Measurements from ENCODE around the gene SMARCC1. TPM values are rescaled to one million over a fixed set of nuclear protein-coding genes. Genes with fewer than 3 reads are reported as not detected.

The SMARCC1 gene
- total RNA-seq, 1 donor from 2014 or later, result 75.2 TPM

GRCh38 chr3:47629770-47630169, 151.9 kb downstream of the SMARCC1 start:
- Histone ChIP-seq H3K9me3 (ENCODE audit: control insufficient read depth in 3 of 3, low read length in 3 of 3) (no peaks in the 10 kb centered on the region), H3K36me3 (ENCODE audit: control insufficient read depth in 3 of 3, insufficient read depth in 3 of 3, low read length in 3 of 3) (peaks cover 0 to 13% (median 10%) of the 10 kb centered on the region in 3 donors), H3K4me3 (ENCODE audit: low read length in 3 of 3) (no peak overlapping the region), H3K27ac (ENCODE audit: low read depth, low read length) (no peak overlapping the region), H3K4me1 (ENCODE audit: control insufficient read depth in 3 of 3, insufficient read depth in 3 of 3, low read length in 3 of 3) (peaks cover 2 to 5% (median 3%) of the 10 kb centered on the region in 3 donors), H3K27me3 (ENCODE audit: control insufficient read depth in 3 of 3, insufficient read depth in 3 of 3, low read length in 3 of 3) (no peaks in the 10 kb centered on the region), H3K9ac (ENCODE audit: low read depth in 1 of 3, low read length in 3 of 3) (no peak overlapping the region)

- no peak overlapping the region for H3K9ac ChIP-seq (ENCODE audit: low read depth in 1 of 3, low read length in 3 of 3)
- H3K4me3 ChIP-seq (ENCODE audit: low read length in 3 of 3), result no peak overlapping the region
- H3K27ac ChIP-seq (ENCODE audit: low read depth, low read length), result no peak overlapping the region
- H3K27me3 ChIP-seq (ENCODE audit: control insufficient read depth in 3 of 3, insufficient read depth in 3 of 3, low read length in 3 of 3), result no peaks in the 10 kb centered on the region
- peaks cover 2 to 5% (median 3%) of the 10 kb centered on the region in 3 donors for H3K4me1 ChIP-seq (ENCODE audit: control insufficient read depth in 3 of 3, insufficient read depth in 3 of 3, low read length in 3 of 3)
- no peaks in the 10 kb centered on the region for H3K9me3 ChIP-seq (ENCODE audit: control insufficient read depth in 3 of 3, low read length in 3 of 3)
- H3K36me3 ChIP-seq (ENCODE audit: control insufficient read depth in 3 of 3, insufficient read depth in 3 of 3, low read length in 3 of 3), result peaks cover 0 to 12% (median 10%) of the 10 kb centered on the region in 3 donors
Measured at GRCh38 chr3:47628426-47628825, 153.3 kb downstream of the SMARCC1 start.

- no peaks in the 10 kb centered on the region for H3K9me3 ChIP-seq (ENCODE audit: control insufficient read depth in 3 of 3, low read length in 3 of 3)
- H3K4me1 ChIP-seq (ENCODE audit: control insufficient read depth in 3 of 3, insufficient read depth in 3 of 3, low read length in 3 of 3), result no peaks in the 10 kb centered on the region
- peaks cover 6 to 28% (median 27%) of the 10 kb centered on the region in 3 donors for H3K36me3 ChIP-seq (ENCODE audit: control insufficient read depth in 3 of 3, insufficient read depth in 3 of 3, low read length in 3 of 3)
- no peaks in the 10 kb centered on the region for H3K27me3 ChIP-seq (ENCODE audit: control insufficient read depth in 3 of 3, insufficient read depth in 3 of 3, low read length in 3 of 3)
- H3K9ac ChIP-seq (ENCODE audit: low read depth in 1 of 3, low read length in 3 of 3), result no peak overlapping the region
- no peak overlapping the region for H3K4me3 ChIP-seq (ENCODE audit: low read length in 3 of 3)
- no peak overlapping the region for H3K27ac ChIP-seq (ENCODE audit: low read depth, low read length)
Measured at GRCh38 chr3:47622671-47623461, 158.8 kb downstream of the SMARCC1 start.

GRCh38 chr3:47617086-47618010, 164.3 kb downstream of the SMARCC1 start:
- Histone ChIP-seq H3K4me3 (ENCODE audit: low read length in 3 of 3) (no peak overlapping the region), H3K27ac (ENCODE audit: low read depth, low read length) (no peak overlapping the region), H3K4me1 (ENCODE audit: control insufficient read depth in 3 of 3, insufficient read depth in 3 of 3, low read length in 3 of 3) (peaks cover 5 to 10% (median 7%) of the 10 kb centered on the region in 3 donors), H3K9ac (ENCODE audit: low read depth in 1 of 3, low read length in 3 of 3) (no peak overlapping the region), H3K9me3 (ENCODE audit: control insufficient read depth in 3 of 3, low read length in 3 of 3) (no peaks in the 10 kb centered on the region), H3K36me3 (ENCODE audit: control insufficient read depth in 3 of 3, insufficient read depth in 3 of 3, low read length in 3 of 3) (peaks cover 8 to 32% (median 26%) of the 10 kb centered on the region in 3 donors), H3K27me3 (ENCODE audit: control insufficient read depth in 3 of 3, insufficient read depth in 3 of 3, low read length in 3 of 3) (no peaks in the 10 kb centered on the region)

- H3K27me3 ChIP-seq (ENCODE audit: control insufficient read depth in 3 of 3, insufficient read depth in 3 of 3, low read length in 3 of 3), result no peaks in the 10 kb centered on the region
- H3K4me1 ChIP-seq (ENCODE audit: control insufficient read depth in 3 of 3, insufficient read depth in 3 of 3, low read length in 3 of 3), result peaks cover 22 to 27% (median 25%) of the 10 kb centered on the region in 3 donors
- no peak overlapping the region for H3K9ac ChIP-seq (ENCODE audit: low read depth in 1 of 3, low read length in 3 of 3)
- H3K27ac ChIP-seq (ENCODE audit: low read depth, low read length), result no peak overlapping the region
- peaks cover 11 to 22% (median 22%) of the 10 kb centered on the region in 3 donors for H3K36me3 ChIP-seq (ENCODE audit: control insufficient read depth in 3 of 3, insufficient read depth in 3 of 3, low read length in 3 of 3)
- no peaks in the 10 kb centered on the region for H3K9me3 ChIP-seq (ENCODE audit: control insufficient read depth in 3 of 3, low read length in 3 of 3)
- no peak overlapping the region for H3K4me3 ChIP-seq (ENCODE audit: low read length in 3 of 3)
Measured at GRCh38 chr3:47614788-47615187, 166.9 kb downstream of the SMARCC1 start.

- no peaks in the 10 kb centered on the region for H3K27me3 ChIP-seq (ENCODE audit: control insufficient read depth in 3 of 3, insufficient read depth in 3 of 3, low read length in 3 of 3)
- H3K4me1 ChIP-seq (ENCODE audit: control insufficient read depth in 3 of 3, insufficient read depth in 3 of 3, low read length in 3 of 3), result peaks cover 22 to 28% (median 26%) of the 10 kb centered on the region in 3 donors
- H3K9me3 ChIP-seq (ENCODE audit: control insufficient read depth in 3 of 3, low read length in 3 of 3), result no peaks in the 10 kb centered on the region
- H3K9ac ChIP-seq (ENCODE audit: low read depth in 1 of 3, low read length in 3 of 3), result no peak overlapping the region
- peaks cover 6 to 19% (median 17%) of the 10 kb centered on the region in 3 donors for H3K36me3 ChIP-seq (ENCODE audit: control insufficient read depth in 3 of 3, insufficient read depth in 3 of 3, low read length in 3 of 3)
- H3K27ac ChIP-seq (ENCODE audit: low read depth, low read length), result no peak overlapping the region
- H3K4me3 ChIP-seq (ENCODE audit: low read length in 3 of 3), result no peak overlapping the region
Measured at GRCh38 chr3:47613722-47614121, 168.0 kb downstream of the SMARCC1 start.

- Histone ChIP-seq H3K4me1 (ENCODE audit: control insufficient read depth in 3 of 3, insufficient read depth in 3 of 3, low read length in 3 of 3) (peaks cover 22 to 28% (median 26%) of the 10 kb centered on the region in 3 donors), H3K36me3 (ENCODE audit: control insufficient read depth in 3 of 3, insufficient read depth in 3 of 3, low read length in 3 of 3) (peaks cover 8 to 21% (median 21%) of the 10 kb centered on the region in 3 donors), H3K9me3 (ENCODE audit: control insufficient read depth in 3 of 3, low read length in 3 of 3) (no peaks in the 10 kb centered on the region), H3K4me3 (ENCODE audit: low read length in 3 of 3) (no peak overlapping the region), H3K27ac (ENCODE audit: low read depth, low read length) (no peak overlapping the region), H3K9ac (ENCODE audit: low read depth in 1 of 3, low read length in 3 of 3) (no peak overlapping the region), H3K27me3 (ENCODE audit: control insufficient read depth in 3 of 3, insufficient read depth in 3 of 3, low read length in 3 of 3) (no peaks in the 10 kb centered on the region)
Measured at GRCh38 chr3:47612879-47613278, 168.8 kb downstream of the SMARCC1 start.

GRCh38 chr3:47612178-47612577, 169.5 kb downstream of the SMARCC1 start:
- Histone ChIP-seq H3K27me3 (ENCODE audit: control insufficient read depth in 3 of 3, insufficient read depth in 3 of 3, low read length in 3 of 3) (no peaks in the 10 kb centered on the region), H3K36me3 (ENCODE audit: control insufficient read depth in 3 of 3, insufficient read depth in 3 of 3, low read length in 3 of 3) (peaks cover 6 to 17% (median 15%) of the 10 kb centered on the region in 3 donors), H3K27ac (ENCODE audit: low read depth, low read length) (peak overlapping the region; percentile 19), H3K9ac (ENCODE audit: low read depth in 1 of 3, low read length in 3 of 3) (no peak overlapping the region), H3K4me3 (ENCODE audit: low read length in 3 of 3) (peak overlapping the region in 1 of 3 donors; percentile 5), H3K9me3 (ENCODE audit: control insufficient read depth in 3 of 3, low read length in 3 of 3) (no peaks in the 10 kb centered on the region), H3K4me1 (ENCODE audit: control insufficient read depth in 3 of 3, insufficient read depth in 3 of 3, low read length in 3 of 3) (peaks cover 22 to 28% (median 26%) of the 10 kb centered on the region in 3 donors)

- H3K9ac ChIP-seq (ENCODE audit: low read depth in 1 of 3, low read length in 3 of 3), result no peak overlapping the region
- peaks cover 6 to 15% (median 13%) of the 10 kb centered on the region in 3 donors for H3K36me3 ChIP-seq (ENCODE audit: control insufficient read depth in 3 of 3, insufficient read depth in 3 of 3, low read length in 3 of 3)
- peak overlapping the region; percentile 19 for H3K27ac ChIP-seq (ENCODE audit: low read depth, low read length)
- H3K4me3 ChIP-seq (ENCODE audit: low read length in 3 of 3), result no peak overlapping the region
- no peaks in the 10 kb centered on the region for H3K9me3 ChIP-seq (ENCODE audit: control insufficient read depth in 3 of 3, low read length in 3 of 3)
- H3K4me1 ChIP-seq (ENCODE audit: control insufficient read depth in 3 of 3, insufficient read depth in 3 of 3, low read length in 3 of 3), result peaks cover 22 to 28% (median 26%) of the 10 kb centered on the region in 3 donors
- H3K27me3 ChIP-seq (ENCODE audit: control insufficient read depth in 3 of 3, insufficient read depth in 3 of 3, low read length in 3 of 3), result no peaks in the 10 kb centered on the region
Measured at GRCh38 chr3:47611576-47611975, 170.1 kb downstream of the SMARCC1 start.
